H1 (cell line): Measurements from ENCODE around the gene SLC15A1. TPM values are rescaled to one million over a fixed set of nuclear protein-coding genes. Genes with fewer than 3 reads are reported as not detected.

ENCODE experiments used
- SIX5 ChIP-seq: IDR thresholded peaks from 2 replicates; pipeline ENCODE4 v1.6.1; 2011; ENCODE audit warnings: mild to moderate bottlenecking, low read depth, low read length
- TBP ChIP-seq: IDR thresholded peaks from 2 replicates; pipeline ENCODE4 v1.6.1; 2011; ENCODE audit warnings: low read depth, low read length, improper control_type of control experiment
- polyA plus RNA-seq, 7 experiments: library from polyadenylated mRNA; depleted of rRNA in 3 of 7; stranded (reverse) in 5 of 7; unstranded in 2 of 7; fragments of >200 nt in 5 of 7; fragments of 200-250 nt in 2 of 7; gene quantifications; 1 replicate in 5 of 7; 2 replicates in 1 of 7; 4 replicates in 1 of 7; pipeline versions ENCODE4 v1.2.1 to v1.2.3, GENCODE V29; 2011 to 2013; ENCODE audit warnings: missing spikeins in 2 of 7, mixed read lengths in 2 of 7
- total RNA-seq: library from RNA; stranded (reverse); fragmentation: NEBNext Ultra II Directional; extraction: Animal tissue kit (Norgen Biotek cat#: 25700); gene quantifications from 2 replicates; pipeline ENCODE4 v1.2.1, GENCODE V29; 2021

The SLC15A1 gene
- total and polyA plus RNA-seq, 2 of the 8 experiments (the other 6 are each of a cell fraction or from before 2014, with no cell fraction given), result 1.3 to 2.4 TPM

DNA sequence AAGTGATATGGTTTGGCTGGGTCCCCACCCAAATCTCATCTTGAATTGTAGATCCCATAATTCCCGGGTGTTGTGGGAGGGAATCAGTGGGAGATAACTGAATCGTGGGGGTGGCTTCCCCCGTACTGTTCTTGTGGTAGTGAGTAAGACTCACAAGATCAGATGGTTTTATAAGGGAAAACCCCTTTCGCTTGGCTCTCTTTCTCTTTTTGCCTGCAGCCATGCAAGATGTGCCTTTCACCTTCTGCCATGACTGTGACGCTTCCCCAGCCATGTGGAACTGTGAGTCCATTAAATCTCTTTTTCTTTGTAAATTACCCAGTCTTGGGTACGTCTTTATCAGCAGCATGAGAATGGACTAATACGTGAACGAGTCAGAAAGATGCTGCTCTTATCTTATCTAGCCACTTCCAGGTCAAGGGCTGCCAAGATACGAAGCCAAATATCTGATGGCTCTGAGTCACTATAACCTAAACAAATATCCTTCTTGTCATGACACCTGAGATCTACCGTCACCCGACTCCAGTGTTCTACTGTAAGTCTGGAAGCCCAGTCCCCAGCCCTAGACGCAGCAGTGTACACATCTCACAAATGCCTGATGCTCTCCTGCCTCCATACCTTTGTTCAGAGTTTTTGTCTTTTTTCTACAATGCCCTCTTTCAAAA lies 45.9 kb downstream of the SLC15A1 start (continued):
- no peak for TF ChIP-seq TBP
- no peak for TF ChIP-seq SIX5
